SK-N-SH treated with all-trans-retinoic acid at 6 μM for 48 hours (cell line): ENCODE measurements around the gene CCBE1.

Experiments used
- BACH2 ChIP-seq: fragments of 250-450 bp; sonication (Bioruptor Pico); IDR thresholded peaks from 2 replicates; pipeline ENCODE4 v1.9.0; 2021; ENCODE audit warnings: mild to moderate bottlenecking, borderline replicate concordance
- CREB5 ChIP-seq: fragments of 250-450 bp; sonication (Bioruptor Pico); IDR thresholded peaks from 2 replicates; pipeline ENCODE4 v1.5.1; 2020; ENCODE audit warnings: low read depth, mild to moderate bottlenecking, moderate library complexity
- CSDC2 ChIP-seq: fragments of 250-450 bp; sonication (Bioruptor Pico); IDR thresholded peaks from 2 replicates; pipeline ENCODE4 v1.5.0; 2020; ENCODE audit warnings: mild to moderate bottlenecking, moderate library complexity
- CSRNP3 ChIP-seq: fragments of 250-450 bp; sonication (Bioruptor Pico); IDR thresholded peaks from 2 replicates; pipeline ENCODE4 v1.5.1; 2021; ENCODE audit warnings: mild to moderate bottlenecking, moderate library complexity
- TCF4 ChIP-seq: fragments of 250-450 bp; sonication (Bioruptor Pico); IDR thresholded peaks from 2 replicates; pipeline ENCODE4 v1.8.0; 2021; ENCODE audit warnings: mild to moderate bottlenecking, moderate library complexity, borderline replicate concordance
- ZC3H10 ChIP-seq: fragments of 250-450 bp; sonication (Bioruptor Pico); IDR thresholded peaks from 2 replicates; pipeline ENCODE4 v1.5.1; 2021; ENCODE audit warnings: mild to moderate bottlenecking, moderate library complexity
- ZFP30 ChIP-seq: fragments of 450-650 bp; formaldehyde crosslinking; IDR thresholded peaks from 2 replicates; pipeline ENCODE4 v1.5.0; 2022; ENCODE audit warnings: mild to moderate bottlenecking, moderate library complexity
- TF ChIP-seq, protein P1 (sequence below): fragments of 250-450 bp; sonication (Bioruptor Pico); IDR thresholded peaks from 2 replicates; pipeline ENCODE4 v1.8.0; 2020; ENCODE audit warnings: mild to moderate bottlenecking, moderate library complexity, borderline replicate concordance
- TF ChIP-seq, protein P2 (sequence below): fragments of 250-450 bp; sonication (Bioruptor Pico); IDR thresholded peaks from 2 replicates; pipeline ENCODE4 v1.5.0; 2020; ENCODE audit warnings: mild to moderate bottlenecking, moderate library complexity

DNA sequence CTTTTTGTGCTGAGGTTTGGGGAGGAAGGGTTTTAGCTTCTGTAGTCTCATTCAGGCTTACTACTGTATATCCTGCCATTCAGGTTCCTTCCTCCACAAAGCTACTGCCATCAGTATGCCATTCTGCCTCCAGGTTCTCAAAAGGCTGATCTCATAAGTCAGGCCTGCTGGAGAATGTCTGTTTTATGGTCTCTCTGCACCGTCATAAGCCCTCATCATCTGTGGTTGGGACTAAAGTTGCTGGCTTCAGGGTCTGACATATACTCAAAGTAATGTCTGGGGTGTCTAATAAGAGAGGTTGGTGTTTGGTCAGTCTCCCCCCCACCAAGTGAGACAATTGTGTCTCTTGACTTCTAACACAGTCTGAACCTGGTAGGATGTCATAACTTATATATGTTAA, 36.2 kb upstream of the CCBE1 start:
- TF ChIP-seq CSRNP3 (CRISPR knock-in tag) (no peak), CREB5 (CRISPR knock-in tag) (no peak), BACH2 (no peak), TCF4 (CRISPR knock-in tag) (no peak), ZFP30 (CRISPR knock-in tag) (no peak), ZC3H10 (CRISPR knock-in tag) (no peak), CSDC2 (CRISPR knock-in tag) (no peak)
- TF ChIP-seq, protein P1, sequence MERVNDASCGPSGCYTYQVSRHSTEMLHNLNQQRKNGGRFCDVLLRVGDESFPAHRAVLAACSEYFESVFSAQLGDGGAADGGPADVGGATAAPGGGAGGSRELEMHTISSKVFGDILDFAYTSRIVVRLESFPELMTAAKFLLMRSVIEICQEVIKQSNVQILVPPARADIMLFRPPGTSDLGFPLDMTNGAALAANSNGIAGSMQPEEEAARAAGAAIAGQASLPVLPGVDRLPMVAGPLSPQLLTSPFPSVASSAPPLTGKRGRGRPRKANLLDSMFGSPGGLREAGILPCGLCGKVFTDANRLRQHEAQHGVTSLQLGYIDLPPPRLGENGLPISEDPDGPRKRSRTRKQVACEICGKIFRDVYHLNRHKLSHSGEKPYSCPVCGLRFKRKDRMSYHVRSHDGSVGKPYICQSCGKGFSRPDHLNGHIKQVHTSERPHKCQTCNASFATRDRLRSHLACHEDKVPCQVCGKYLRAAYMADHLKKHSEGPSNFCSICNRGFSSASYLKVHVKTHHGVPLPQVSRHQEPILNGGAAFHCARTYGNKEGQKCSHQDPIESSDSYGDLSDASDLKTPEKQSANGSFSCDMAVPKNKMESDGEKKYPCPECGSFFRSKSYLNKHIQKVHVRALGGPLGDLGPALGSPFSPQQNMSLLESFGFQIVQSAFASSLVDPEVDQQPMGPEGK (CRISPR knock-in tag), result no peak
- TF ChIP-seq, protein P2, sequence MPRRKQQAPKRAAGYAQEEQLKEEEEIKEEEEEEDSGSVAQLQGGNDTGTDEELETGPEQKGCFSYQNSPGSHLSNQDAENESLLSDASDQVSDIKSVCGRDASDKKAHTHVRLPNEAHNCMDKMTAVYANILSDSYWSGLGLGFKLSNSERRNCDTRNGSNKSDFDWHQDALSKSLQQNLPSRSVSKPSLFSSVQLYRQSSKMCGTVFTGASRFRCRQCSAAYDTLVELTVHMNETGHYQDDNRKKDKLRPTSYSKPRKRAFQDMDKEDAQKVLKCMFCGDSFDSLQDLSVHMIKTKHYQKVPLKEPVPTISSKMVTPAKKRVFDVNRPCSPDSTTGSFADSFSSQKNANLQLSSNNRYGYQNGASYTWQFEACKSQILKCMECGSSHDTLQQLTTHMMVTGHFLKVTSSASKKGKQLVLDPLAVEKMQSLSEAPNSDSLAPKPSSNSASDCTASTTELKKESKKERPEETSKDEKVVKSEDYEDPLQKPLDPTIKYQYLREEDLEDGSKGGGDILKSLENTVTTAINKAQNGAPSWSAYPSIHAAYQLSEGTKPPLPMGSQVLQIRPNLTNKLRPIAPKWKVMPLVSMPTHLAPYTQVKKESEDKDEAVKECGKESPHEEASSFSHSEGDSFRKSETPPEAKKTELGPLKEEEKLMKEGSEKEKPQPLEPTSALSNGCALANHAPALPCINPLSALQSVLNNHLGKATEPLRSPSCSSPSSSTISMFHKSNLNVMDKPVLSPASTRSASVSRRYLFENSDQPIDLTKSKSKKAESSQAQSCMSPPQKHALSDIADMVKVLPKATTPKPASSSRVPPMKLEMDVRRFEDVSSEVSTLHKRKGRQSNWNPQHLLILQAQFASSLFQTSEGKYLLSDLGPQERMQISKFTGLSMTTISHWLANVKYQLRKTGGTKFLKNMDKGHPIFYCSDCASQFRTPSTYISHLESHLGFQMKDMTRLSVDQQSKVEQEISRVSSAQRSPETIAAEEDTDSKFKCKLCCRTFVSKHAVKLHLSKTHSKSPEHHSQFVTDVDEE (CRISPR knock-in tag), result no peak
